OCI-LY3 (cell line): ENCODE measurements around the gene POPDC3.

ENCODE experiments used
- EZH2phosphoT487 ChIP-seq: fragments of 200-600 bp; shearing (Covaris generic); IDR thresholded peaks from 2 replicates; pipeline ENCODE4 v1.6.1; 2018; ENCODE audit warnings: antibody characterized with exemption, mixed run types, low read depth
- TF ChIP-seq, protein P1 (sequence below): fragments of 200-600, 300-600 bp; sonication (generic); IDR thresholded peaks from 2 replicates; pipeline ENCODE4 v1.5.1; 2014; ENCODE audit warnings: antibody characterized with exemption, low read length, low read depth

DNA sequence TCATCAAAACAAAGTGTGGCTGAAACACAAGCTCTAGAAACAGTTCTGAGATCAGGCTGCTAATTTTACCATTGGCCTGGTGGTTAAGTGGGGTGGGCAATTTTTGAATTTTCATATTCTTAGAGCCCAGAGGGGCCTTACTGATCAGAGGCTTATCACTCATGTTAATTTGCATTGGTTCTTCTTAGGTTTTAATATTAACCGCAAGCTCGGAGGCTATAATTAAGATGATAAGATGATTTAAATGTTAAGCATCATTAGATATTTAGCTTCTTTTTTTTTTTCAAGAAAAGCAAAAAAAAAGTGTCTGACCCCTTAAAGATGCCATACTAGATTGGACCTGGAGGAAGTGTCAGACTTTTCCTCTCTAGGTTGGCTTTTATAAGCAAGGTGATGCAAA lies 8.4 kb upstream of the POPDC3 start:
- TF ChIP-seq, protein P1, sequence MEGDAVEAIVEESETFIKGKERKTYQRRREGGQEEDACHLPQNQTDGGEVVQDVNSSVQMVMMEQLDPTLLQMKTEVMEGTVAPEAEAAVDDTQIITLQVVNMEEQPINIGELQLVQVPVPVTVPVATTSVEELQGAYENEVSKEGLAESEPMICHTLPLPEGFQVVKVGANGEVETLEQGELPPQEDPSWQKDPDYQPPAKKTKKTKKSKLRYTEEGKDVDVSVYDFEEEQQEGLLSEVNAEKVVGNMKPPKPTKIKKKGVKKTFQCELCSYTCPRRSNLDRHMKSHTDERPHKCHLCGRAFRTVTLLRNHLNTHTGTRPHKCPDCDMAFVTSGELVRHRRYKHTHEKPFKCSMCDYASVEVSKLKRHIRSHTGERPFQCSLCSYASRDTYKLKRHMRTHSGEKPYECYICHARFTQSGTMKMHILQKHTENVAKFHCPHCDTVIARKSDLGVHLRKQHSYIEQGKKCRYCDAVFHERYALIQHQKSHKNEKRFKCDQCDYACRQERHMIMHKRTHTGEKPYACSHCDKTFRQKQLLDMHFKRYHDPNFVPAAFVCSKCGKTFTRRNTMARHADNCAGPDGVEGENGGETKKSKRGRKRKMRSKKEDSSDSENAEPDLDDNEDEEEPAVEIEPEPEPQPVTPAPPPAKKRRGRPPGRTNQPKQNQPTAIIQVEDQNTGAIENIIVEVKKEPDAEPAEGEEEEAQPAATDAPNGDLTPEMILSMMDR, result no peak
- TF ChIP-seq EZH2phosphoT487, result no peak
